WTC11 (cell line): ENCODE measurements around the gene ERCC5. TPM values are rescaled to one million over a fixed set of nuclear protein-coding genes. Genes with fewer than 3 reads are reported as not detected.

Experiments
- ATAC-seq: fragments of 200-7000 bp; cut with Tn5 transposase; 2 replicates; pipeline ENCODE4 v1.10.0; 2021; ENCODE audit warnings: mild to moderate bottlenecking, moderate library complexity
- CTCF ChIA-PET: fragments of 300-600 bp; sonication (Branson Sonifier 250); formaldehyde crosslinking; loops from one replicate; lab custom pipeline; 2021; ENCODE audit warnings: antibody characterized with exemption; lab: Charles Lee
- POLR2A ChIA-PET: fragments of 350-600 bp; sonication (Branson Sonifier 250); formaldehyde crosslinking; loops from one replicate; lab custom pipeline; 2021; ENCODE audit warnings: antibody characterized with exemption; lab: Charles Lee
- DNase-seq: peaks from one replicate; pipeline ENCODE4 v3.0.0; 2021; ENCODE audit warnings: low spot score
- H3K27ac Mint-ChIP-seq: 2 replicates; pipeline ENCODE4 v1.8.0; 2021; ENCODE audit warnings: mixed read lengths
- H3K27me3 Mint-ChIP-seq: 2 replicates; pipeline ENCODE4 v1.8.0; 2021; ENCODE audit warnings: low read depth, mild to moderate bottlenecking, moderate library complexity, mixed read lengths
- H3K36me3 Mint-ChIP-seq: 2 replicates; pipeline ENCODE4 v1.8.0; 2021; ENCODE audit warnings: mixed read lengths
- H3K4me1 Mint-ChIP-seq: 2 replicates; pipeline ENCODE4 v1.8.0; 2022; ENCODE audit warnings: mixed read lengths
- H3K4me3 Mint-ChIP-seq: 2 replicates; pipeline ENCODE4 v1.8.0; 2021; ENCODE audit warnings: mild to moderate bottlenecking, moderate library complexity, mixed read lengths
- H3K9me3 Mint-ChIP-seq: 2 replicates; pipeline ENCODE4 v1.8.0; 2021; ENCODE audit warnings: mixed read lengths
- AFF4 ChIP-seq: sonication (generic); formaldehyde crosslinking; IDR thresholded peaks from 2 replicates; pipeline ENCODE4 v1.8.1; 2023; ENCODE audit warnings: mild to moderate bottlenecking, missing genetic modification reagents, borderline replicate concordance
- ELF4 ChIP-seq: sonication (generic); formaldehyde crosslinking; IDR thresholded peaks from 2 replicates; pipeline ENCODE4 v1.8.1; 2022; ENCODE audit warnings: low read depth, mild to moderate bottlenecking, moderate library complexity, missing genetic modification reagents
- ETV6 ChIP-seq: sonication (generic); formaldehyde crosslinking; IDR thresholded peaks from 2 replicates; pipeline ENCODE4 v1.8.1; 2022; ENCODE audit warnings: mild to moderate bottlenecking, missing genetic modification reagents
- FOXP4 ChIP-seq: sonication (generic); formaldehyde crosslinking; IDR thresholded peaks from 2 replicates; pipeline ENCODE4 v1.8.0; 2022; ENCODE audit warnings: mild to moderate bottlenecking, missing genetic modification reagents
- GABPB1 ChIP-seq: sonication (generic); formaldehyde crosslinking; IDR thresholded peaks from 2 replicates; pipeline ENCODE4 v1.8.1; 2023; ENCODE audit warnings: mild to moderate bottlenecking, missing genetic modification reagents
- HMGXB4 ChIP-seq: sonication (generic); formaldehyde crosslinking; IDR thresholded peaks from 2 replicates; pipeline ENCODE4 v1.8.1; 2023; ENCODE audit warnings: mild to moderate bottlenecking, moderate library complexity, missing genetic modification reagents
- MAX ChIP-seq: sonication (generic); formaldehyde crosslinking; IDR thresholded peaks from 2 replicates; pipeline ENCODE4 v1.8.0; 2022; ENCODE audit warnings: mild to moderate bottlenecking, missing genetic modification reagents
- NFATC4 ChIP-seq: fragments of 250-450 bp; sonication (Bioruptor Pico); IDR thresholded peaks from 2 replicates; pipeline ENCODE4 v1.9.0; 2021; ENCODE audit warnings: mild to moderate bottlenecking
- SMAD4 ChIP-seq: sonication (generic); formaldehyde crosslinking; IDR thresholded peaks from 2 replicates; pipeline ENCODE4 v1.8.0; 2022; ENCODE audit warnings: mild to moderate bottlenecking, missing genetic modification reagents
- ZBTB43 ChIP-seq: sonication (generic); formaldehyde crosslinking; IDR thresholded peaks from 2 replicates; pipeline ENCODE4 v1.8.1; 2023; ENCODE audit warnings: mild to moderate bottlenecking, missing genetic modification reagents
- ZNF263 ChIP-seq: sonication (generic); formaldehyde crosslinking; IDR thresholded peaks from 2 replicates; pipeline ENCODE4 v1.8.1; 2022; ENCODE audit warnings: low read depth, mild to moderate bottlenecking, moderate library complexity, missing genetic modification reagents
- ZNF281 ChIP-seq: sonication (generic); formaldehyde crosslinking; IDR thresholded peaks from 2 replicates; pipeline ENCODE4 v1.8.0; 2023; ENCODE audit warnings: mild to moderate bottlenecking, missing genetic modification reagents
- ZNF532 ChIP-seq: fragments of 250-450 bp; sonication (Bioruptor Pico); IDR thresholded peaks from 2 replicates; pipeline ENCODE4 v1.9.0; 2021; ENCODE audit warnings: mild to moderate bottlenecking, borderline replicate concordance
- total RNA-seq: library from RNA; stranded (reverse); gene quantifications from 3 replicates; pipeline ENCODE4 v1.2.3, GENCODE V29; 2021

The ERCC5 gene
- total RNA-seq, 1 experiment from 2014 or later: 26.5 TPM

GRCh38 chr13:102814793-102815192 lies 31.0 kb upstream of the ERCC5 start (continued):
- TF ChIP-seq FOXP4 (no peak), SMAD4 (CRISPR knock-in tag) (no peak), ETV6 (CRISPR knock-in tag) (no peak), ELF4 (CRISPR knock-in tag) (no peak), ZBTB43 (no peak), HMGXB4 (CRISPR knock-in tag) (no peak), ZNF532 (CRISPR knock-in tag) (no peak)

GRCh38 chr13:102815788-102816187 lies 30.0 kb upstream of the ERCC5 start:
- peaks cover 3% of the 10 kb centered on the region; the same call in 1 of the 2 replicates for H3K4me1 Mint-ChIP-seq
- H3K27me3 Mint-ChIP-seq: no peaks in the 10 kb centered on the region
- ATAC-seq: no peak
- DNase-seq: no peak
- peaks cover 10% of the 10 kb centered on the region for H3K9me3 Mint-ChIP-seq
- peaks cover 11% of the 10 kb centered on the region for H3K36me3 Mint-ChIP-seq
- no peak overlapping the region for H3K4me3 Mint-ChIP-seq
- POLR2A ChIA-PET: no interaction called here
- H3K27ac Mint-ChIP-seq: no peak overlapping the region
- CTCF ChIA-PET: interaction anchor here (1.0 kb wide), 2 partner anchors 15 to 55 kb away, joined by 3 read pairs; no protein-coding TSS in a partner anchor
- no peak for TF ChIP-seq NFATC4 (CRISPR knock-in tag)
- TF ChIP-seq GABPB1 (CRISPR knock-in tag): no peak
- no peak for TF ChIP-seq ZBTB43
- no peak for TF ChIP-seq MAX (CRISPR knock-in tag)
- TF ChIP-seq AFF4: no peak
- no peak for TF ChIP-seq SMAD4 (CRISPR knock-in tag)
- TF ChIP-seq HMGXB4 (CRISPR knock-in tag): no peak
- no peak for TF ChIP-seq ZNF281 (CRISPR knock-in tag)
- TF ChIP-seq ZNF263 (CRISPR knock-in tag): no peak
